Gastrocnemius medialis (tissue), 4 donors: ENCODE results near the gene SLC37A1.

Source experiments
- POLR2A ChIP-seq, 2 donors: fragments of 450-650 bp; IDR thresholded peaks; one replicate each; pipeline ENCODE4 v1.6.1; 2017; ENCODE audit warnings: antibody characterized with exemption in 2 of 2, mild to moderate bottlenecking in 2 of 2, moderate library complexity in 2 of 2
- TF ChIP-seq, protein P1 (sequence below), 5 experiments: fragments of 450-650 bp in 3 of 5; fragments of 200-600 bp in 2 of 5; sonication (generic) in 2 of 5; IDR thresholded peaks in 4 of 5; conservative IDR thresholded peaks in 1 of 5; 1 replicate in 4 of 5; 2 replicates in 1 of 5; pipeline ENCODE4 v1.5.1; 2016 to 2019; ENCODE audit warnings: antibody characterized with exemption in 5 of 5, mild to moderate bottlenecking in 3 of 5, moderate library complexity in 3 of 5

DNA sequence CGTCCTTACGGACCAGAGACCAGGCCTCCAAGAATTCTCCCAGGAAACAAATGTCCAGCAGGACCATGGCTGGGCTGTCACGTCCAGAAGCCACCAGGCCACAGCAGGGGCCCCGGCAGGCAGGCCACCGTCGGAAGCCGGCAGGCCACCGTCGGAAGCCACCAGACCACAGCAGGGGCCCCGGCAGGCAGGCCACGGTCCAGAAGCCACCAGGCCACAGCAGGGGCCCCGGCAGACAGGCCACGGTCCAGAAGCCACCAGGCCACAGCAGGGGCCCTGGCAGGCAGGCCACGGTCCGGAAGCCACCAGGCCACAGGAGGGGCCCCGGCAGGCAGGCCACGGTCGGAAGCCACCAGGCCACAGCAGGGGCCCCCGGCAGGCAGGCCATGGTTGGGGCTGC, 72.8 kb downstream of the SLC37A1 start:
- TF ChIP-seq, protein P1, sequence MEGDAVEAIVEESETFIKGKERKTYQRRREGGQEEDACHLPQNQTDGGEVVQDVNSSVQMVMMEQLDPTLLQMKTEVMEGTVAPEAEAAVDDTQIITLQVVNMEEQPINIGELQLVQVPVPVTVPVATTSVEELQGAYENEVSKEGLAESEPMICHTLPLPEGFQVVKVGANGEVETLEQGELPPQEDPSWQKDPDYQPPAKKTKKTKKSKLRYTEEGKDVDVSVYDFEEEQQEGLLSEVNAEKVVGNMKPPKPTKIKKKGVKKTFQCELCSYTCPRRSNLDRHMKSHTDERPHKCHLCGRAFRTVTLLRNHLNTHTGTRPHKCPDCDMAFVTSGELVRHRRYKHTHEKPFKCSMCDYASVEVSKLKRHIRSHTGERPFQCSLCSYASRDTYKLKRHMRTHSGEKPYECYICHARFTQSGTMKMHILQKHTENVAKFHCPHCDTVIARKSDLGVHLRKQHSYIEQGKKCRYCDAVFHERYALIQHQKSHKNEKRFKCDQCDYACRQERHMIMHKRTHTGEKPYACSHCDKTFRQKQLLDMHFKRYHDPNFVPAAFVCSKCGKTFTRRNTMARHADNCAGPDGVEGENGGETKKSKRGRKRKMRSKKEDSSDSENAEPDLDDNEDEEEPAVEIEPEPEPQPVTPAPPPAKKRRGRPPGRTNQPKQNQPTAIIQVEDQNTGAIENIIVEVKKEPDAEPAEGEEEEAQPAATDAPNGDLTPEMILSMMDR (IDR thresholded peaks at IDR 0.05 in 4 of 5, conservative IDR thresholded peaks at IDR 0.05 in 1 of 5): no peak
- no peak for TF ChIP-seq POLR2A (IDR thresholded peaks at IDR 0.05)
